GM21390 (cell line): ENCODE data around the gene CHAC1.
A peak's percentile ranks its signal among the peaks of the same experiment; 100 is the strongest.
"Not testable (repeated sequence)": the region's sequence is repeated elsewhere in the genome, so short reads cannot be mapped to it uniquely, and the experiment has no call there.

Experiments used
- ATAC-seq: cut with Tn5 transposase; IDR thresholded peaks from one replicate; pipeline ENCODE4 v1.9.1; 2021; ENCODE audit not compliant: unreplicated experiment

CHAC1 gene

DNA sequence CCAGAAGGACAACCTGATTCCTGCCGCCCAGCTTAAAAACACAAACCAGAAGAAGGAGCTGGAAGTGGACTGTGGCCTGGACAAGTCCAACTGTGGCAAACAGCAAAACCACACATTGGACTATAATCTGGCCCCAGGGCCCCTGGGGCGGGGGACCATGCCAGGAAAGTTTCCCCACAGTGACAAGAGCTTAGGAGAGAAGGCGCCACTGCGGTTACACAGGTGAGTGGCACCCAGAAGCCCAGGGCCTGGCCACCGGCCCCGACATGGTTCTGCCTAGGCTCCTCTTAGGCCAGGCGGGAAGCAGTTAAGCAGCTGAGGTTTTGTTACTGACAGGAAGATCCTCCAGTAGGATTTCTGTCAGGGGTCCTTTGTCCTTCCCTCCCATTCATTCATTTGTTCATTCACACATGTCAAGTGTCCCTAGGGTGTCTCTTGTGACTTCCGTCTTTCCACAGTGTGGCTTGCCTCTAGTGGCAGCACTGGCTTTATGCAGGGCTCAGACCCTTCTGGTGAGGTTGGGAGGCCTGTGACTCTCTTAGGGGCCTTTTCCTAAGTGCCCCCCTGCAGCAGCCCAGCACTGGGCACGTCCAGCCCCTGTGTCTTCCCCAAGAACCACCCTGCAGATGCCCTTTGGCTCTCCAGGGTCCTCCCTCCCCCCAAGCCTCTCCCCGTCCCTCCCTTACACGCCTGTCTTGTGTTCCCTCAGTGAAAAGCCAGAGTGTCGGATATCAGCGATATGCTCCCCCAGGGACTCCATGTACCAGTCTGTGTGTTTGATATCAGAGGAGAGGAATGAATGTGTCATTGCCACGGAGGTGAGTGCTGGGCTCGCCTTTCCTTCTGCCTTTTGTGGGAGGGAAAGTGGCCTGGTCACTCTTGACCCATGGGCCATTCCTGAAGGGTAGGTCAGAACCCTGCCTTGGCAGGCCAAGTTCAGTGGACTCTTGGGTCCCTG, 16.3 kb upstream of the CHAC1 start:
- no peak for ATAC-seq

DNA sequence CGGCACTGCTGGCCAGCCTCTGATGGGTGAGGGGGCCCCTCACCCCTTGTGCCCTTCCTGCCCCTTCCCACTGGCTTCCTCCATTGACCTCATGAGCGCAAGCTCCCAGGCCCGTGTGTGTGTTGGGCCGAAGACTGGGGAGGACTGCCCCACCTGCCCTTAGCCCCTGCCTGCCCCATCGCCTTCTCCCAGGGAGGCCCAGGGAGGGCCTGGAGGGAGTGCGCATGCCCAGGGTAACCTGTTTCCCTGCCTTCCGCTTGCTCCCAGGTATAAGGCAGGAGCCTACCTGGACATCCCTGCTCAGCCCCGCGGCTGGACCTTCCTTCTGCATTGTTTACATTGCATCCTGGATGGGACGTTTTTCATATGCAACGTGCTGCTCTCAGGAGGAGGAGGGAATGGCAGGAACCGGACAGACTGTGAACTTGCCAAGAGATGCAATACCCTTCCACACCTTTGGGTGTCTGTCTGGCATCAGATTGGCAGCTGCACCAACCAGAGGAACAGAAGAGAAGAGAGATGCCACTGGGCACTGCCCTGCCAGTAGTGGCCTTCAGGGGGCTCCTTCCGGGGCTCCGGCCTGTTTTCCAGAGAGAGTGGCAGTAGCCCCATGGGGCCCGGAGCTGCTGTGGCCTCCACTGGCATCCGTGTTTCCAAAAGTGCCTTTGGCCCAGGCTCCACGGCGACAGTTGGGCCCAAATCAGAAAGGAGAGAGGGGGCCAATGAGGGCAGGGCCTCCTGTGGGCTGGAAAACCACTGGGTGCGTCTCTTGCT, 15.3 kb upstream of the CHAC1 start:
- ATAC-seq: no peak

- ATAC-seq: no peak
Observed at GRCh38 chr15:40938536-40938870, 14.8 kb upstream of the CHAC1 start.

DNA sequence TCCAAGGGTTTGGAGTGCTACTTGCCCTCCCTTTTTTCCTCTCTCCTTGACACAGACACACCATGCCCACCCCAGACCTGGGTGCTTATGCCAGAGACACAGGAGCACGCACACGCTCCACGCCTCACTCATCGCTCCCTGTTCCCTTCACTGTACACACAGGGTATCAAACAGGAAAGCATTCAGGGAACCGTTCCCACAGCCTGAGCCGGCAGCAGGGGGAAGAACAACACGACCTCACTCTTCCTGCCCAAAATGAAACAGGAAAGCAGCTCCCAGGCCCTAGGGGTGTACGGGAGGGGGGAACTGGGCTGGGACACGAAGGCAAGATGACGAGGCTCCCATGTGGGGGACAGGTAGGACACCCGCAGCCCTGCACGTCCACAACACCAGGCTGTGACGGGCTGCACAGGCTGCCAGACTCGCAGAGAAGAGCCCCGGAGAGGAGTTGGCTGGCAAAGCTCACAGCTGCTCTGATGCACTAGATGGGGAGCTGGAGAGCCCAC, 12.9 kb upstream of the CHAC1 start:
- no peak for ATAC-seq

- no peak for ATAC-seq
Observed at GRCh38 chr15:40941068-40941527, 12.2 kb upstream of the CHAC1 start.

DNA sequence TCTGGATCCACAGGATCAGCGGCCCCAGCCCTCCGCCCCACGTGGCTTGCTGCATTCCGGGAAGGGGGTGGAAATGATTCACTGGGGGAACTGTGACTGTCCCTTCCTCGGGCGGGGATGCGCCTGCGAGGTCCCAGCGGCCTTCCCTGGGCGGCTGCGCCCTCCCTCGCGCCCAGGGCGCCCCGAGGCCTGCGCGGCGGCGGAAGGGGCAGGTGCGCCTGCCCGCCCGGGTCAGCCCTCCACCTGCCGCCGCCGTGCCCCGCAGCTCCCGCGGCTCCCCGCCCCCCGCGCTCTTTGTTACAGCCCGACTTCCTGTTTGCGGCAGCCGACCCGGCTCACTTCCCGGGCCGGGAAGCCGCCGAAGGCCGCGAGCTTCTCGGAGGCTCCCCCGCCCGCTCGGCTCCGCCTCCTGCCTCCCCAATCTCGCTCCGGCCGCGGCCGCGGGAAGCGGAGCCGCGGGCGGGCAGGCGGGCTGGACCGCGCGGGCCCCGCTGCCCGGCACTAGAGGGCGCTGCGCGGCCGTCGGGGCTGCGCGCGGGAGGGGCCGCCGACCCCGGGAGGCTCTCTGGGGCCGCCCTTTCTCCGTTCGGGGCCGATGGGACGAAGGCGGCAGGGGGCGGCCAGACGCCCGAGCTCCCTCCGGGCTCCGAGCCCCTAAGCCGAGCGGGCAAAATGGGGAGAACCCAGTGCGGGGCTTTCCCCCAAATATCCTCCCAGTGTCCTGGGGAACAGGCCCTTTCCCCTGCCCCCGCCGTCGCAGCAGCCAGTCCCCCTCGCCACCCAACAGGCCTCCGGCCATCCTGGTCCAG, 11.5 kb upstream of the CHAC1 start:
- ATAC-seq: peak; percentile 58

DNA sequence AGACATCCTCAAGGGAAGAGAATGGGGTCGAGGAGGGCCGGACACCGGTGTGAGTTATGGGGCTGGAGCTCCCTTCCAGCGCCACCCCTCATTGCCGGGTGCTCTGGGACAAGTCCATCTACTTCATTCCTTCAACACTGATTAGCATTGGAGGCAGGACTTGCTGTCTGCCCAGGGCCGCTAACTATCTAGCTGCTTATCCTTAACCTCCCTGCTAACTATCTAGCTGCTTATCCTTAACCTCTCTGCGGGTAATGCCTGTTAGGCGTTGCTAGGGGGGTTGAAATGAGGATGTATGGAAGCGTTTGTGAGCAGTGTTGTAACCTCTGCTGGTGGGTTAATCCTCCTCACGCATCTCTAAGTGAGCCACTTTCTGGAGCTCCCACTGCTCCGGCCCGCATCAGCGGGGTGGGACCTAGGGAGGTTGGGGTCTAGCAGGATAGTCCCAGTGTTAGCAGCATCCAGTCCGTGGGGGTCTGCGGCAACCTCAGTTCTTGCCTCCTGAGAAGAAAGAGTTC, 10.9 kb upstream of the CHAC1 start:
- ATAC-seq: no peak

- ATAC-seq: no peak
Observed at GRCh38 chr15:40942878-40943277, 10.4 kb upstream of the CHAC1 start.

DNA sequence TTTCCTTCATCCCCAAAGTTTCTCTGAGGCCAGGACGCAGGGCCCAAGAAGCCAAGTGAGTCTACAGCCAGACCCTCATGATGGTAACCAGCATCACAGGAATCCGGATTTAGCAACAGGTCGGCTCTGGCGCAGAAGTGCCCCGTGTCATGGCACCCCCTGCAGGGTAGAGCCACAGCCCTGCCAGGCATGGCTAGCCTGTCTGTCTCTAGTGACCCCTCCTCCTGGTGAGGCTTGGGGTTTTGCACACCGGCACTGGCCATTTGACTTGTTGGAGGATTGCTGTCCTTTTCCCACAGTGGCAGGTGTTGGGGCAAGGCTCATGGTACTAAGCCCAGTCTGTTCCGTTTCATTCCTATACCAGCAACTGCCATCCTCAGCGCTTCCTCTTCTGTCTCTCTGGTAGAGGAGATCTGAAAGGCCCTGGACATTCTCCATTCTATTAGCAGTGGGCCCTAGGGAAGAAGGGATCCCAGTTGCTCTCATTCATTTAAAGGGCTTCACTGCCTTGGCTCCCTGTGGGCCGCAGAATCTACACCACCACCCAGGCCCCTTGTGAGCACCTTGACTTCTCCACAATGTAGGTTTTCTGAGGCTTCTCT, 9.4 kb upstream of the CHAC1 start:
- no peak for ATAC-seq

DNA sequence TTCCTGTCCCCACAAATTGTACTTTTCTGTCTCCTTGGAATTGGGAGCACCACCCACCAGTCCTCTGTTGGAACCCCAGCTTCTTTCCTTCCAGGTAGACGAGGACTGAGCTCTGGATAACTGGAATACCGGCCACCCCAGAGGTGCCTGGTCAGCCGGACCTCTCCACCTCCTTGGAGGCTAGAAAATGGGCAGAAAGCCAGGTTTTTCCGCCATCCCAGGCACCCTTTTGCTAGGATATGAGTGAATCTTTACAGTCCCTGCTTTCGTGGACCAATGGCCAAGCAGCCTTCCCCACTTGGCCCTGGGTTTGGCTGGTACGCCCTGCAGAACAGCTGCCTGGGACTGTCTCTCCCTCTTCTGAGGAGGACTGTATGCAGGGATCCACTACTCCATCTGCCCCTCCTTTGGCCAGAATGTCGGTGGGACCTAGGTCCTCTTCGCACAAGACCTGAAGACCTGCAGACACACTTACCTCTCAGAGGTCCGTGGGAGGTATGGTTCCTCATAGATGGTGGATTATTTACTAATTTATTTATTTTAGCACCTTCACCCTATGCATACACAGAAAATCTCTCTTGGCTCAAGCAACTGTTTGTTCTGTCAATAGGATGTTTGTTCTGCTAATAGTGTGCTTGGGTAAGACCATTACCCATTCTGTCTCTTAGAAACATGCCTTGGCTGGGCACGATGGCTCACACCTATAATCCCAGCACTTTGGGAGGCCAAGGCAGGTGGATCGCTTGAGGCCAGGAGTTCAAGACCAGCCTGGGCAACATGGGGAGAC, 8.6 kb upstream of the CHAC1 start:
- no peak for ATAC-seq

DNA sequence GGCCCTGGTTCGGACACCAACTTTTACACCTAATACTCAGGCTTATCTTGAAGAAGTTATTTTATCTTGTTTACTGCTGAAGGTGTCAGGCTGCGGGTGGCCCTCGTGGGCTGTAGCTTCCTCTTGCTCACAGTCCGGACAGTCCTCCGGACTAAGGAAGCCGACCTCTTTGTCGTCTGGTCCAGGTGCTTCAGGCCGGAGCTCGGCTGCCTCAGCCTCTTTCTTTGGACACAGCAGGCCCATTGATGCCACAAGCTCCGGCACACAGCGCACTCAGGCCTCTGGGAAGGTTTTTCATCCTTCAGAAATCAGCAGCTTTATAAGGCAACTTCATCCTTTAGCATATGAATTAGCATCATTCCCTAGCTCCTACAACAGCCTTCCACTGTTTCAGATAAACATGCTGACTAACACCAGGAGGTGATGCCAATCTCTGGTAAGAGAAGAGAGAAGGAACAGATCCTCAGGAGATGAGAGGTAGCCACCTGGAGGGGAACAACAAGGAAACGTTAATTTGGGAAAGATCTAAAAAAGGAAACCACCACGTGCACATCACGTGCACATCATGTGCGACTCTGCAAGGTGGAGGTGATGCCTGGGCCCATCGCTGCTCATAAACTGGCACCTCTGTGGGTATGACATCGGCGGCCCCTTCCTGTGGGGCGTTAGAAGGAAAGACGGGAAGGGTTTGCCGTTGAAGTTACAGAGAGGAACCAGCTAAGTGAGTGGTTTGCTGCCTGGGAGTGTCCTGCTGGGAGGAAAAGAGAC, 4.4 kb upstream of the CHAC1 start:
- no peak for ATAC-seq

- no peak for ATAC-seq
Observed at GRCh38 chr15:40949756-40950207, 3.5 kb upstream of the CHAC1 start.

GRCh38 chr15:40951764-40952163, 1.5 kb upstream of the CHAC1 start:
- no peak for ATAC-seq

DNA sequence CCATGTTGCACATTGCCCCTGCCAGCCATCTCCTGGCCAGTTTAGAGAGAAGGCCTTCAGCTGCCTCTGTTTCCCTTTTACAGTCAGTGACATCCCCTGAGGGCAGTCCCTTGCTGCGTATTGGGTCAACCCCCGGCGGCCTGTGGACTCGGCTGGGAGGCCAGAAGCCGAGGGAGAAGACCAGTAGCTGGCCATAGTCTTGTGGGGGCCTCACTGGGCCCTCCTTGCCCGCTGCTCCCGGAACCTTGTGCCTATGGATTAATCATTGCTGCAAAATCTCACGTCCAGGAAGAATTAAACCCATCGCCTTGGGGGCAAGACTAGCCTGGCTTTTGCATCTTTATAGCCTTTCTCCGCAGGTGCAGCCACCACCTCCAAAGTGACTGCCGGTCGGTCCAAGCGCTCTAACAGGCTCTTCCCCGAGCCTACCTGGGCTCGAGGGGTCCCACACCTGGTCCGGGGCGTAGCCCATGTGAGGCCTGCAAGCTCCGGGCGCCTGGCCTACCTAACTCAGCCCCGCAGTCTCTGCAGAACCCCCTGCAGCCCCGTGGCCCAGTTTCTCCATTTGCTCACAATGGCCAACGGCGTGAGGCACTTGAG, 870 bp upstream of the CHAC1 start:
- ATAC-seq: no peak

- ATAC-seq: no peak
Observed at GRCh38 chr15:40953713-40954074, 423 bp downstream of the CHAC1 start.

GRCh38 chr15:40954158-40954848, 1.0 kb downstream of the CHAC1 start:
- ATAC-seq: not testable (repeated sequence)

DNA sequence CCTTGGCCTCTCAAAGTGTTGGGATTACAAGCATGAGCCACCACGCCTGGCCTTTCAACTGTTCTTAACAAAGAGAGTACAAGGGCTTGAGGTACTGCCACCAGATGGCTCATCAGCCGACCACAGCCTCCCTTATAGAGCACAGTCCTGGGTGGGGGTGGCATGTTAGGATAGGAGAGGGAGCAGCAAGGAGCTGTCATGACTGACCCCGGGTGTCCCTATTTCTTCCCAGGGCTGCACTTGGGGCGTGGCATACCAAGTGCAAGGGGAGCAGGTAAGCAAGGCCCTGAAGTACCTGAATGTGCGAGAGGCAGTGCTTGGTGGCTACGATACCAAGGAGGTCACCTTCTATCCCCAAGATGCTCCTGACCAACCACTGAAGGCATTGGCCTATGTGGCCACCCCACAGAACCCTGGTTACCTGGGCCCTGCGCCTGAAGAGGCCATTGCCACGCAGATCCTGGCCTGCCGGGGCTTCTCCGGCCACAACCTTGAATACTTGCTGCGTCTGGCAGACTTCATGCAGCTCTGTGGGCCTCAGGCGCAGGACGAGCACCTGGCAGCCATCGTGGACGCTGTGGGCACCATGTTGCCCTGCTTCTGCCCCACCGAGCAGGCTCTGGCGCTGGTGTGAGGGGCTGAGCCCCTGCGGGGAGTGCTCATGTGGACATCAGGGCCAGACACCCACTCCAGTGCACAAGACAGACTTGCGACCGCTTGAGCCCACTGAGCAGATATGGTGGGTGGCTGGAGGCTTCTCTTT, 2.1 kb downstream of the CHAC1 start:
- ATAC-seq: no peak
